A549 (cell line): ENCODE results near the gene SMARCD1.

Source experiments
- BHLHE40 ChIP-seq: IDR thresholded peaks from 2 replicates; pipeline ENCODE4 v1.6.1; 2012; ENCODE audit warnings: low read depth, low read length, inconsistent platforms
- CBX2 ChIP-seq: fragments of 200-600 bp; sonication (generic); IDR thresholded peaks from 2 replicates; pipeline ENCODE4 v1.6.1; 2016; ENCODE audit warnings: low read depth, mild to moderate bottlenecking, borderline replicate concordance
- EP300 ChIP-seq, 2 experiments: fragments of >200 bp; sonication (Bioruptor Twin); formaldehyde crosslinking; IDR thresholded peaks; 2 replicates in 1 of 2; 3 replicates in 1 of 2; pipeline ENCODE4 v1.6.1; 2016 to 2017
- FOXS1 ChIP-seq: fragments of 250-450 bp; sonication (Bioruptor Pico); IDR thresholded peaks from 2 replicates; pipeline ENCODE4 v1.5.0; 2020; ENCODE audit warnings: mild to moderate bottlenecking, moderate library complexity
- HMGXB4 ChIP-seq: fragments of 250-450 bp; sonication (Bioruptor Pico); IDR thresholded peaks from 2 replicates; pipeline ENCODE4 v1.5.0; 2021; ENCODE audit warnings: mild to moderate bottlenecking, moderate library complexity, borderline replicate concordance
- MYC ChIP-seq: IDR thresholded peaks from 2 replicates; pipeline ENCODE4 v1.6.1; 2012; ENCODE audit warnings: mild to moderate bottlenecking, inconsistent platforms, low read length, improper control_type of control experiment, borderline replicate concordance
- POLR2A ChIP-seq: IDR thresholded peaks from 2 replicates; pipeline ENCODE4 v1.6.1; 2012; ENCODE audit warnings: mild to moderate bottlenecking, low read length
- POLR2AphosphoS2 ChIP-seq: conservative IDR thresholded peaks from 2 replicates; pipeline ENCODE4 v1.6.1; 2012; ENCODE audit warnings: low read length, improper control_type of control experiment, inconsistent platforms
- RFX5 ChIP-seq: fragments of 450-650 bp; IDR thresholded peaks from 2 replicates; pipeline ENCODE4 v1.7.1; 2014; ENCODE audit warnings: antibody characterized with exemption, mild to moderate bottlenecking, moderate library complexity
- SMC3 ChIP-seq: fragments of >200 bp; sonication (Bioruptor Twin); formaldehyde crosslinking; IDR thresholded peaks from 3 replicates; pipeline ENCODE4 v1.6.1; 2018; ENCODE audit warnings: inconsistent platforms
- TF ChIP-seq, protein P1 (sequence below): fragments of >200 bp; sonication (Bioruptor Twin); formaldehyde crosslinking; IDR thresholded peaks from 3 replicates; pipeline ENCODE4 v1.5.1; 2016

- TF ChIP-seq FOXS1 (CRISPR knock-in tag) (no peak), EP300 (IDR thresholded peaks at IDR 0.05) (no peak), SMC3 (no peak), CBX2 (no peak), POLR2AphosphoS2 (no peak), HMGXB4 (CRISPR knock-in tag) (no peak), MYC (no peak), RFX5 (no peak), BHLHE40 (no peak), POLR2A (no peak)
- TF ChIP-seq, protein P1, sequence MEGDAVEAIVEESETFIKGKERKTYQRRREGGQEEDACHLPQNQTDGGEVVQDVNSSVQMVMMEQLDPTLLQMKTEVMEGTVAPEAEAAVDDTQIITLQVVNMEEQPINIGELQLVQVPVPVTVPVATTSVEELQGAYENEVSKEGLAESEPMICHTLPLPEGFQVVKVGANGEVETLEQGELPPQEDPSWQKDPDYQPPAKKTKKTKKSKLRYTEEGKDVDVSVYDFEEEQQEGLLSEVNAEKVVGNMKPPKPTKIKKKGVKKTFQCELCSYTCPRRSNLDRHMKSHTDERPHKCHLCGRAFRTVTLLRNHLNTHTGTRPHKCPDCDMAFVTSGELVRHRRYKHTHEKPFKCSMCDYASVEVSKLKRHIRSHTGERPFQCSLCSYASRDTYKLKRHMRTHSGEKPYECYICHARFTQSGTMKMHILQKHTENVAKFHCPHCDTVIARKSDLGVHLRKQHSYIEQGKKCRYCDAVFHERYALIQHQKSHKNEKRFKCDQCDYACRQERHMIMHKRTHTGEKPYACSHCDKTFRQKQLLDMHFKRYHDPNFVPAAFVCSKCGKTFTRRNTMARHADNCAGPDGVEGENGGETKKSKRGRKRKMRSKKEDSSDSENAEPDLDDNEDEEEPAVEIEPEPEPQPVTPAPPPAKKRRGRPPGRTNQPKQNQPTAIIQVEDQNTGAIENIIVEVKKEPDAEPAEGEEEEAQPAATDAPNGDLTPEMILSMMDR = no peak
Measured at GRCh38 chr12:50085615-50086072, 502 bp downstream of the SMARCD1 start.
